Measurements from ENCODE around the gene WNT3.

- no peak for TF ChIP-seq CTCF (IDR thresholded peaks at IDR 0.05)
- TF ChIP-seq POLR2A (IDR thresholded peaks at IDR 0.05) = no peak
- TF ChIP-seq EP300 (IDR thresholded peaks at IDR 0.05) = no peak
These were observed 15.7 kb downstream of the WNT3 start for GRCh38 chr17:46802800-46803199.
